Left renal cortex interstitium (tissue), 4 donors: ENCODE results near the gene CNOT1. TPM values are rescaled to one million over a fixed set of nuclear protein-coding genes. Genes with fewer than 3 reads are reported as not detected.
"Not testable (repeated sequence)": the region's sequence is repeated elsewhere in the genome, so short reads cannot be mapped to it uniquely, and the experiment has no call there.

Experiments
- DNase-seq, 4 donors: peaks; one replicate each; pipeline ENCODE4 v3.0.0-alpha.2; 2013; ENCODE audit warnings: low read depth in 4 of 4, low spot score in 2 of 4, missing footprints in 1 of 4
- polyA plus RNA-seq, 4 donors: library from polyadenylated mRNA; unstranded; fragments of 120-200 nt; gene quantifications; one replicate each; pipeline ENCODE4 v1.2.1, GENCODE V29; 2013; ENCODE audit not compliant: insufficient read length in 4 of 4

The CNOT1 gene
- polyA plus RNA-seq, 4 donors: 144 to 203 (median 194) TPM

DNA sequence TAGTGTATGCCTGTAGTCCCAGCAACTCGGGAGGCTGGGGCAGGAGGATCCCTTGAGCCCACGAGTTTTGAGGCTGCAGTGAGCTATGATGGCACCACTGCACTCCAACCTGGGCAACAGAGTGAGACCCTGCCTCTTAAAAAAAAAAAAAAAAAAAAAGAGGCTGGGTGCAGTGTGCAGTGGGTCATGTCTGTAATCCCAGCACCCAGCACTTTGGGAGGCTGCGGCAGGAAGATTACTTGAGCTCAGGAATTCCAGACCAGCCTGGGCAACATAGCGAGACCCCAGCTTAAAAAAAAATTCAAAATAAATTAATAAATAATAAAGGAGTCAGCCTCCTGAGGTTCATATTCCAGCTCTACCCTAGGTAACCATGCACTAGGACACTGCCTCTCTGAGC is 9.6 kb upstream of the CNOT1 start:
- no peak for DNase-seq

- no peak for DNase-seq
Measured at GRCh38 chr16:58638148-58639036, 8.8 kb upstream of the CNOT1 start.

- not testable (repeated sequence) for DNase-seq
Measured at GRCh38 chr16:58637021-58637420, 7.4 kb upstream of the CNOT1 start.

GRCh38 chr16:58636466-58636865 is 6.8 kb upstream of the CNOT1 start:
- no peak for DNase-seq

DNA sequence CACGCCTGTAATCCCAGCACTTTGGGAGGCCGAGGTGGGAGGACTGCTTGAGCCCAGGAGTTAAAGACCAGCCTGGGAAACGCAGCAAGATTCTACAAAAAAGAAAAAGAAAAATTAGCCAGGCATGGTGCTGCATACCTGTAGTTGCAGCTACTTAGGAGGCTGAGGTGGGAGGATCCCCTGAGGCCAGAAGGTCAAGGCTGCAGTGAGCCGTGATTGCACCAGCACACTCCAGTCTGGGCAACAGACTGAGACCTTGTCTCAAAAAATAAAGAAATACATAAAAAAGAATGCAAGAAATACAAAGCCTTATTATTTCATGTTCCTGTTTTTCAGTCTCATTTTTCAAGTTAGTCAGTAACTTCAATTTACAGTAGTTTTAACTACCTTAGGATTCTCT is 5.9 kb upstream of the CNOT1 start:
- DNase-seq: no peak

DNA sequence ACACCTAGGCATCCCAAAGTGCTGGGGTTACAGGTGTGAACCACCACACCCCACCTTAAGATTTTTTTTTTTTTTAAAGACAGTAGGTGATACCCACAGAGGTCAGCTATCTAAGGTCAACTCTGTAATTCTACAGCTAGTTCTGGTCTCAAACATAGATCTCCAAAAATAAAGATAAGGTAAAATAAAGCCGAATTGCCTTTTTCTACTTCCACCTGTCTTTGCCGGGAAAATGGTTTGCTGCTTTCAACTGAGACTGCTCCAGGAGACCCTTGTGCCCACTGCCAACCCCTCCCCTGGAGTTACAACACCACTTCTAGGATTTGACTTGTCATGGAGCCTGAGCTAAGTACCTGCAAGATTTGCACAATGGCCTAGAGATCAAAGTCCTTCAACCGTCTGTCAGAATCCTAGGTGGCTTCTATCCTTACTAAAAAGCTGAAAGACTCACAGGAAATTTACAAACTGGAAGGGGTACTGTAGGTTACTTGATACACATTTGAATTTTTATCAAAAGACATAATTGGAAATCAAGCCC is 4.7 kb upstream of the CNOT1 start:
- no peak for DNase-seq

DNA sequence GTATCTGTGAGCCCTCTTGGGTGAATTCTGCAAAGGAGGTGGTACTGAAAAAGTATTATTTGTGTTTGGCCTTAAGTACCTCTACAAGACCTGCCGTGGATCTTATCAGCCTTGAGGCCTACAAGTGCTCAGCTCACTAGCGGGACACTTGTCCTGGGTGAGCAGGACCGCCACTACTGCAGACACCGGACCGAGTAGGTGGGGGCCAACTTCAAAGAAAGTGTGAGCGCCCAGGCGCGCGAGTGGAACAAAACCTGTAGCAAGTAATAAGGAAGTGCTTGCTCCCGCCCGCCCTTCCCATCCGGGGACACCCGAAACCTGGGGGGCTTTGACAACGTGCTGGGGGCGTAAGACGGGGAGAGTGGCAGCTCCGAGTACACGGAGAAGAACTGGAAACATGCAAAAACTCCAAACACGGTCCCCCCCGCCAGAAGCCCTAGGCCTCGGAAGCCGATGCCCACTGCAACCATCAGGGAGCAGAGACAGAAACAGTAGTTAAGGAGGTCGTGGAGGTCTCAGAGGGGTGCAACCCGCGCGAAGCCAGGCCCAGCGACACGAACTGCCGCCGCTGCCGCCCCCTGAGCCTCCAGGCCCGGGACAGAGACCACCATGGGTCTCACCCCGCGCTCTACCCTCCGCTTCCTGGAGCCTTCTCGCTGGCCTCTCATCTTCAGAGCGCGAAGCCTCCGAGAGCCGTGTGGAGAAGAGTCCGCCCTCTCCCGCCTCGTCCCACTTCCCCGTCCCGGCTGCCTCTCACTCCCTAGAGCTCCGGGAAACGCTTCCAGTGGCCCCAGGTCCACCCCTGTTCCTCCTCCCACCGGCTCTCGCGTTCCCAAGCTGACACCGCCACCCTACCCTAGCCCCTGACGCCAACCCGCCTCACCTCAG is 537 bp downstream of the CNOT1 start:
- DNase-seq: peak; percentile 19 to 78 (median 35)

GRCh38 chr16:58624209-58624608 is 5.4 kb downstream of the CNOT1 start:
- no peak for DNase-seq

GRCh38 chr16:58620396-58620795 is 9.2 kb downstream of the CNOT1 start:
- DNase-seq: no peak

DNA sequence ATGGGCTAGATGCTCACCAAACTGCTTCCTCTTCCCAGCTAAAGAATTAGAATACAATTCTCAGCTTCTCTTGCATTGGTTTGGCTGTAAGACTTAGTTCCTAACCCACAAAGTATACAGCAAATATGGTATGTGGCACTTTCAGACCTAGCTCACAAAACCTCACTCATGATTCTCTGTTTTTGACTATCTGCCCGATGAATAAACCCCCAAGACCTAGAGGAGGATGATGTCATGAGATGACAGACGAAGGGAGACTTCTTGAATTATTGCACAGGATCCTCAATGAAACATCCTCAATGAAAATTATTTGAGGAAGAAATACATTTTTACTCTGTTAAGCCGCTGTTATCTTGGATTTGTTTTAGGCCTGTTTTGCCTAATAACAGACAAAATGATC is 14.3 kb downstream of the CNOT1 start:
- DNase-seq: no peak

- no peak for DNase-seq
Measured at GRCh38 chr16:58614860-58615259, 14.8 kb downstream of the CNOT1 start.

GRCh38 chr16:58614212-58614611 is 15.4 kb downstream of the CNOT1 start:
- DNase-seq: no peak

DNA sequence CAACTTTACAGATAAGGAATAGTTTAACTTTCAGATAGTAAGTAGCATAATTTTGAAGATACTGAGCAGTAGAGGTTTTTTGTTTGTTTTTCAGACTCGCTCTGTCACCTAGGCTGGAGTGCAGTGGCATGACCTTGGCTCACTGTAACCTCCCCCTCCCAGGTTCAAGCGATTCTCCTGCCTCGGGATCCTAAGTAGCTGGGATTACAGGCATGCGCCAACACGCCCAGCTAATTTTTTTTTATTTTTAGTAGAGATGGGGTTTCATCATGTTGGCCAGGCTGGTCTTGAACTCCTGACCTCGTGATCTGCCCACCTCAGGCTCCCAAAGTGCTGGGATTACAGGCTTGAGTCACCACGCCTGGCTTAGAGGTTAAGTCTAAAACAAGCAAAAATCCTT is 16.7 kb downstream of the CNOT1 start:
- not testable (repeated sequence) for DNase-seq

GRCh38 chr16:58608601-58609136 is 21.0 kb downstream of the CNOT1 start:
- DNase-seq: no peak

- no peak for DNase-seq
Measured at GRCh38 chr16:58605562-58605961, 24.1 kb downstream of the CNOT1 start.

- DNase-seq: no peak
Measured at GRCh38 chr16:58591083-58591482, 38.5 kb downstream of the CNOT1 start.

GRCh38 chr16:58589326-58589905 is 40.2 kb downstream of the CNOT1 start:
- DNase-seq: peak in 3 of 4 donors; percentile 21 to 33 (median 31)

- DNase-seq: no peak
Measured at GRCh38 chr16:58588406-58588805, 41.2 kb downstream of the CNOT1 start.

GRCh38 chr16:58586340-58587030 is 43.1 kb downstream of the CNOT1 start:
- DNase-seq: no peak
